Activated CD8-positive, alpha-beta T cell treated with anti-CD3 and anti-CD28 coated beads for 36 hours (primary cell): ENCODE results near the gene STK10. TPM values are rescaled to one million over a fixed set of nuclear protein-coding genes. Genes with fewer than 3 reads are reported as not detected.
A peak's percentile ranks its signal among the peaks of the same experiment; 100 is the strongest.

Source experiments
- ATAC-seq: fragments of 200-7000 bp; cut with Tn5 transposase; one replicate; pipeline ENCODE4 v1.10.0; 2021; ENCODE audit warnings: mild to moderate bottlenecking, moderate library complexity
- CTCF ChIA-PET: fragments of 350-600 bp; sonication (Branson Sonifier 250); formaldehyde crosslinking; loops from one replicate; lab custom pipeline; 2021; ENCODE audit warnings: antibody characterized with exemption; lab: Charles Lee
- POLR2A ChIA-PET: fragments of 350-600 bp; sonication (Branson Sonifier 250); formaldehyde crosslinking; loops from one replicate; lab custom pipeline; 2021; ENCODE audit warnings: antibody characterized with exemption; lab: Charles Lee
- DNase-seq: peaks from one replicate; pipeline ENCODE4 v3.0.0-alpha.2; 2020
- H3K27ac Mint-ChIP-seq: one replicate; pipeline ENCODE4 v1.8.0; 2021; ENCODE audit warnings: mild to moderate bottlenecking, mixed read lengths
- H3K27me3 Mint-ChIP-seq: one replicate; pipeline ENCODE4 v1.8.0; 2021; ENCODE audit warnings: mixed read lengths
- H3K36me3 Mint-ChIP-seq: one replicate; pipeline ENCODE4 v1.8.0; 2021; ENCODE audit warnings: low read depth, mixed read lengths
- H3K4me1 Mint-ChIP-seq: one replicate; pipeline ENCODE4 v1.8.0; 2021; ENCODE audit warnings: low read depth, mixed read lengths
- H3K4me3 Mint-ChIP-seq: one replicate; pipeline ENCODE4 v1.8.0; 2021; ENCODE audit warnings: mild to moderate bottlenecking, moderate library complexity, mixed read lengths
- H3K9me3 Mint-ChIP-seq: one replicate; pipeline ENCODE4 v1.8.0; 2021; ENCODE audit warnings: mixed read lengths
- intact Hi-C: fragments of 100-400 bp; cut with micrococcal nuclease; formaldehyde crosslinking; loops from one replicate; pipeline ENCODE4 v1.10.0; 2022
- total RNA-seq, 2 experiments: library from RNA; stranded (reverse); gene quantifications; one replicate each; pipeline ENCODE4 v1.2.3, GENCODE V29; 2021
- TF ChIP-seq, protein P1 (sequence below): fragments of 200-600 bp; IDR thresholded peaks from one replicate; pipeline ENCODE4 v1.8.0; 2022; ENCODE audit warnings: antibody characterized with exemption, mild to moderate bottlenecking

Gene STK10
- total RNA-seq, 2 experiments from 2014 or later: 142 to 143 TPM

DNA sequence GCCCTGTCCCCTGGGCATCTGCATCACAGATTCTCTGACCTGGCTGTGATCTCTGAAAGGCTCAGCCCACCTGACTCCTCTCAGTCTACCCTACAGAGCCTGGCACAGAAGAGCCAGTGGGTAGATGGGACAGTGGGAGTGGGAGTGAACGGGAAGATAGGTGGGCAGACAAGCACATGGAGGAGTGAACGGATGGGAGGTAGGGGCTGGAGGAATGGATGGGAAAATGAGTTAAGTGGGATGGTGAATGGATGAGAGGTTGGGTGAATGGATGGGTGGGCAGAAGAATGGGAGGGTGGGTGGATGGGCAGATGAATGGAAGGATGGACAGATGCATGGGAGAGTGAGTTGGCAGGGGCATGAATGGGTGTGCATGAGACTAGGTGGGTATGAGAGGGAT is 18.8 kb downstream of the STK10 start:
- TF ChIP-seq, protein P1, sequence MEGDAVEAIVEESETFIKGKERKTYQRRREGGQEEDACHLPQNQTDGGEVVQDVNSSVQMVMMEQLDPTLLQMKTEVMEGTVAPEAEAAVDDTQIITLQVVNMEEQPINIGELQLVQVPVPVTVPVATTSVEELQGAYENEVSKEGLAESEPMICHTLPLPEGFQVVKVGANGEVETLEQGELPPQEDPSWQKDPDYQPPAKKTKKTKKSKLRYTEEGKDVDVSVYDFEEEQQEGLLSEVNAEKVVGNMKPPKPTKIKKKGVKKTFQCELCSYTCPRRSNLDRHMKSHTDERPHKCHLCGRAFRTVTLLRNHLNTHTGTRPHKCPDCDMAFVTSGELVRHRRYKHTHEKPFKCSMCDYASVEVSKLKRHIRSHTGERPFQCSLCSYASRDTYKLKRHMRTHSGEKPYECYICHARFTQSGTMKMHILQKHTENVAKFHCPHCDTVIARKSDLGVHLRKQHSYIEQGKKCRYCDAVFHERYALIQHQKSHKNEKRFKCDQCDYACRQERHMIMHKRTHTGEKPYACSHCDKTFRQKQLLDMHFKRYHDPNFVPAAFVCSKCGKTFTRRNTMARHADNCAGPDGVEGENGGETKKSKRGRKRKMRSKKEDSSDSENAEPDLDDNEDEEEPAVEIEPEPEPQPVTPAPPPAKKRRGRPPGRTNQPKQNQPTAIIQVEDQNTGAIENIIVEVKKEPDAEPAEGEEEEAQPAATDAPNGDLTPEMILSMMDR: no peak
- Mint-ChIP-seq H3K4me1 (peaks cover 78% of the 10 kb centered on the region), H3K36me3 (peaks cover 51% of the 10 kb centered on the region), H3K27me3 (no peaks in the 10 kb centered on the region), H3K4me3 (no peak overlapping the region), H3K9me3 (no peaks in the 10 kb centered on the region), H3K27ac (peak overlapping the region; percentile 84)
- DNase-seq (no peak), ATAC-seq (no peak)
- intact Hi-C loops: no loop called here
- ChIA-PET POLR2A (interaction anchor here (0.6 to 1.1 kb wide), 2 partner anchors 26 to 37 kb away, joined by 3 to 4 read pairs; no protein-coding TSS in a partner anchor), CTCF (no interaction called here)

- intact Hi-C loops: no loop called here
- POLR2A ChIA-PET: interaction anchor here (0.6 to 1.1 kb wide), 2 partner anchors 26 to 36 kb away, joined by 3 to 4 read pairs; no protein-coding TSS in a partner anchor
- peak overlapping the region; percentile 84 for H3K27ac Mint-ChIP-seq
These were observed 19.7 kb downstream of the STK10 start for GRCh38 chr5:172168311-172168710.

DNA sequence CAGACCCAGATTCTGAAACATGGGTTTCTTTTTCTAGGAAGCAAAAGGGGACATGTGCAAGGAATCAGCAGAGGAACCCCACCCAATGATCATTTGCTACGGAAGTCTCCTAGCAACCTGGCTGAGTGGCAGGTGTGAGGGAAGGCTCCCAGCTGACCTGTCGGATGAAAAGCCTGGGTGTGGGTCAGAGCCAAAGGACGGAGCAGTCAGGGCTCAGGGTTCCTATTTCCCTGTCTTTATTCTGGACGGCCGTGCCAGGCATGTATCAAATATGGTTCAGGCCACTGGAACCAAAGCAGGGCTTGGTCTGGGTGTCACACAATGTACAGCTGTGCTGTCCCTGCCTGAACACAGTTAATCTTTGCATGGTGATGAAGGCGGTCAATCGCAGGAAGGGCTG is 20.1 kb downstream of the STK10 start:
- H3K4me1 Mint-ChIP-seq: peaks cover 75% of the 10 kb centered on the region
- CTCF ChIA-PET: interaction anchor here (0.8 to 1.0 kb wide), 2 partner anchors 13 to 20 kb away, joined by 3 read pairs; partner anchors contain the start of gene STK10
- peak overlapping the region; percentile 84 for H3K27ac Mint-ChIP-seq
- POLR2A ChIA-PET: no interaction called here
- peaks cover 41% of the 10 kb centered on the region for H3K36me3 Mint-ChIP-seq
- H3K27me3 Mint-ChIP-seq: no peaks in the 10 kb centered on the region
- DNase-seq (no peak), ATAC-seq (no peak)
- no peak overlapping the region for H3K4me3 Mint-ChIP-seq
- TF ChIP-seq, protein P1: no peak
- intact Hi-C loops: no loop called here
- H3K9me3 Mint-ChIP-seq: no peaks in the 10 kb centered on the region

More at GRCh38 chr5:172168311-172168710, 19.7 kb downstream of the STK10 start:
- CTCF ChIA-PET: no interaction called here
- Mint-ChIP-seq H3K9me3 (no peaks in the 10 kb centered on the region), H3K4me1 (peaks cover 75% of the 10 kb centered on the region), H3K36me3 (peaks cover 42% of the 10 kb centered on the region), H3K27me3 (no peaks in the 10 kb centered on the region), H3K4me3 (no peak overlapping the region)
- TF ChIP-seq, protein P1: no peak
- ATAC-seq (no peak), DNase-seq (no peak)

DNA sequence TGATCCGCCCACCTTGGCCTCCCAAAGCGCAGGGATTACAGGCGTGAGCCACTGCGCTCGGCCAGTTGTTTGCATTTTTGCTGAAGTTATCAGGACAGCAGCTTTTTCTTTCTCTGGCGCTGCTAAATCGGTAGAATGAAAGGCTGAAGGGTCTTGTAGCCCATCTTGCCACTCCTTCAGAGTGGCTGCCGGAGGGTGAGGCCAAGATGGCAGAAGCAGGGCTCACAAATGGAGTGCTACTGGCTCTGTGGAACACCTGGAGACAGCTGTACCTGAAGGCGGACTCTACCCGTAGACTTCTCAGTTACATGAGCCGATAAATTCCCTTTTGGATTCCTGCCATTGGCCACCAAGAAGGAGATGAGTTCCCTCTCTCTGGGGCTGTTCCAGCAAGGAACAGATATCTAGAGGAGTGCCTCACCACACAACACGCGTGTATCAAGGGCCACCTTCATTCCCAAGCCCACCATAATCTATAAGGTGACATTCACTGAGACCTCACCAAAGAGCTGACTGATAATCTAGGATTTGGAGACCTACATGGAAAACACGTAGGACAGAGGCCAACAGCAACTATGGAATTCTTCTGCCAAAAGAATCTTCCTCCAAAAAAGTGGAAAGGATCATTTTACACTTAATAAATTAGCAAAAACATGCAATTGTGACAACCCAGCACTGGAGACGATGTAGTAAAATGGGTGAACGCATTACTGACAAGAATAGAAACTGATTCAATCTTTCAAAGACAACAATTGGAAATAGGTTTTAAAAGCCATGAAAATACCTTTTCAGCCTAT is 21.8 kb downstream of the STK10 start:
- POLR2A ChIA-PET: interaction anchor here (0.7 to 6.4 kb wide), 3 partner anchors 8 to 23 kb away, joined by 3 to 51 read pairs (median 5); no protein-coding TSS in a partner anchor
- TF ChIP-seq, protein P1: no peak
- no peak overlapping the region for H3K4me3 Mint-ChIP-seq
- H3K4me1 Mint-ChIP-seq: peaks cover 77% of the 10 kb centered on the region
- no peak for DNase-seq
- H3K36me3 Mint-ChIP-seq: peaks cover 40% of the 10 kb centered on the region
- CTCF ChIA-PET: interaction anchor here (1.0 to 2.5 kb wide), 2 partner anchors 11 to 60 kb away, joined by 3 to 6 read pairs; no protein-coding TSS in a partner anchor
- no peaks in the 10 kb centered on the region for H3K9me3 Mint-ChIP-seq
- intact Hi-C loops: no loop called here
- no peak for ATAC-seq
- H3K27ac Mint-ChIP-seq: peak overlapping the region; percentile 30
- H3K27me3 Mint-ChIP-seq: no peaks in the 10 kb centered on the region

GRCh38 chr5:172165465-172165864 is 22.6 kb downstream of the STK10 start:
- ChIA-PET CTCF (interaction anchor here (1.0 to 2.5 kb wide), 2 partner anchors 11 to 59 kb away, joined by 3 to 6 read pairs; no protein-coding TSS in a partner anchor), POLR2A (interaction anchor here (1.9 to 6.4 kb wide), 2 partner anchors 9 to 10 kb away, joined by 5 to 51 read pairs; no protein-coding TSS in a partner anchor)
- Mint-ChIP-seq H3K27ac (peak overlapping the region; percentile 43), H3K9me3 (no peaks in the 10 kb centered on the region), H3K4me1 (peaks cover 75% of the 10 kb centered on the region), H3K27me3 (no peaks in the 10 kb centered on the region), H3K4me3 (no peak overlapping the region), H3K36me3 (peaks cover 36% of the 10 kb centered on the region)
- DNase-seq: no peak
- no peak for ATAC-seq
- TF ChIP-seq, protein P1: no peak
- intact Hi-C loops: no loop called here
